CD8-positive, alpha-beta memory T cell (primary cell): Measurements from ENCODE around the gene MPHOSPH10. TPM values are rescaled to one million over a fixed set of nuclear protein-coding genes. Genes with fewer than 3 reads are reported as not detected.
A peak's percentile ranks its signal among the peaks of the same experiment; 100 is the strongest.
"Not testable (repeated sequence)": the region's sequence is repeated elsewhere in the genome, so short reads cannot be mapped to it uniquely, and the experiment has no call there.

Experiments
- CTCF ChIA-PET: fragments of 350-600 bp; sonication (Branson Sonifier 250); formaldehyde crosslinking; loops from one replicate; lab custom pipeline; 2021; ENCODE audit warnings: antibody characterized with exemption; lab: Charles Lee
- POLR2A ChIA-PET: fragments of 350-600 bp; sonication (Branson Sonifier 250); formaldehyde crosslinking; loops from one replicate; lab custom pipeline; 2021; ENCODE audit warnings: antibody characterized with exemption; lab: Charles Lee
- DNase-seq, 5 donors: peaks; one replicate each; pipeline versions ENCODE4 v3.0.0 to v3.0.0-alpha.2; 2020 to 2022; ENCODE audit warnings: mixed read lengths in 1 of 5
- H3K27ac ChIP-seq: one replicate; pipeline ENCODE4 v1.7.0; 2013; ENCODE audit warnings: low read depth, mild to moderate bottlenecking, low read length, moderate library complexity
- H3K27me3 ChIP-seq: 2 replicates; pipeline ENCODE4 v1.7.0; 2013; ENCODE audit warnings: low read length, mild to moderate bottlenecking; ENCODE audit not compliant: insufficient read depth, poor library complexity, severe bottlenecking
- H3K36me3 ChIP-seq: 2 replicates; pipeline ENCODE4 v1.7.0; 2013; ENCODE audit warnings: mild to moderate bottlenecking, low read length, moderate library complexity; ENCODE audit not compliant: insufficient read depth
- H3K4me1 ChIP-seq: 2 replicates; pipeline ENCODE4 v1.7.0; 2013; ENCODE audit warnings: mild to moderate bottlenecking, low read length, moderate library complexity; ENCODE audit not compliant: insufficient read depth
- H3K4me3 ChIP-seq: 2 replicates; pipeline ENCODE4 v1.7.0; 2013; ENCODE audit warnings: mild to moderate bottlenecking, low read length
- H3K9me3 ChIP-seq: 2 replicates; pipeline ENCODE4 v1.7.0; 2013; ENCODE audit warnings: mild to moderate bottlenecking, low read length
- H3K27ac Mint-ChIP-seq, 8 donors: one replicate each; pipeline ENCODE4 v1.8.0; 2020 to 2021; ENCODE audit warnings: mixed read lengths in 8 of 8, mild to moderate bottlenecking in 6 of 8, inconsistent platforms in 3 of 8, moderate library complexity in 3 of 8
- H3K27me3 Mint-ChIP-seq, 2 donors: one replicate each; pipeline ENCODE4 v1.8.0; 2020 to 2021; ENCODE audit warnings: mixed read lengths in 2 of 2, mild to moderate bottlenecking in 1 of 2, moderate library complexity in 1 of 2
- H3K36me3 Mint-ChIP-seq, 3 donors: one replicate each; pipeline ENCODE4 v1.8.0; 2020 to 2021; ENCODE audit warnings: mixed read lengths in 3 of 3, inconsistent platforms in 1 of 3, mild to moderate bottlenecking in 1 of 3
- H3K4me1 Mint-ChIP-seq, 3 donors: one replicate each; pipeline ENCODE4 v1.8.0; 2020 to 2021; ENCODE audit warnings: mixed read lengths in 3 of 3, inconsistent platforms in 1 of 3, mild to moderate bottlenecking in 1 of 3
- H3K4me3 Mint-ChIP-seq, 7 donors: one replicate each; pipeline ENCODE4 v1.8.0; 2020 to 2021; ENCODE audit warnings: mixed read lengths in 7 of 7, mild to moderate bottlenecking in 6 of 7, moderate library complexity in 4 of 7, inconsistent platforms in 2 of 7
- H3K9me3 Mint-ChIP-seq, 5 donors: one replicate each; pipeline ENCODE4 v1.8.0; 2020 to 2022; ENCODE audit warnings: mixed read lengths in 5 of 5, mild to moderate bottlenecking in 3 of 5, moderate library complexity in 2 of 5, inconsistent platforms in 1 of 5
- polyA plus RNA-seq: library from polyadenylated mRNA; unstranded; fragments of 300-500 nt; fragmentation: Illumina TruSeq; gene quantifications from one replicate; pipeline ENCODE4 v1.2.3, GENCODE V29; 2021
- total RNA-seq, 2 experiments: library from RNA; stranded (reverse); gene quantifications; one replicate each; pipeline ENCODE4 v1.2.3, GENCODE V29; 2021

The MPHOSPH10 gene
- total and polyA plus RNA-seq, 3 experiments from 2014 or later = 30.6 to 65.4 (median 57.8) TPM

DNA sequence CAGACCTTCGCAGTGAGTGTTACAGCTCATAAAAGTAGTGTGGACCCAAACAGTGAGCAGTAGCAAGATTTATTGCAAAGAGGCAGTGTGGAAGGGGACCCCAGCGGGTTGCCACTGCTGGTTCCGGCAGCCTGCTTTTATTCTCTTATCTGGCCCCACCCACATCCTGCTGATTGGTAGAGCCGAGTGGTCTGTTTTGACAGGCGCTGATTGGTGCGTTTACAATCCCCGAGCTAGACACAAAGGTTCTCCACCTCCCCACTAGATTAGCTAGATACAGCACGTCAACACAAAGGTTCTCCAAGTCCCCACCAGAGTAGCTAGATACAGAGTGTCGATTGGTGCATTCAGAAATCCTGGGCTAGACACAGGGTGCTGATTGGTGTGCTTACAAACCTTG, 38.6 kb upstream of the MPHOSPH10 start:
- H3K27me3 ChIP-seq, H3K9me3 Mint-ChIP-seq: not testable (repeated sequence)
- peaks cover 10 to 38% of the 10 kb centered on the region in 2 donors for H3K27me3 Mint-ChIP-seq

DNA sequence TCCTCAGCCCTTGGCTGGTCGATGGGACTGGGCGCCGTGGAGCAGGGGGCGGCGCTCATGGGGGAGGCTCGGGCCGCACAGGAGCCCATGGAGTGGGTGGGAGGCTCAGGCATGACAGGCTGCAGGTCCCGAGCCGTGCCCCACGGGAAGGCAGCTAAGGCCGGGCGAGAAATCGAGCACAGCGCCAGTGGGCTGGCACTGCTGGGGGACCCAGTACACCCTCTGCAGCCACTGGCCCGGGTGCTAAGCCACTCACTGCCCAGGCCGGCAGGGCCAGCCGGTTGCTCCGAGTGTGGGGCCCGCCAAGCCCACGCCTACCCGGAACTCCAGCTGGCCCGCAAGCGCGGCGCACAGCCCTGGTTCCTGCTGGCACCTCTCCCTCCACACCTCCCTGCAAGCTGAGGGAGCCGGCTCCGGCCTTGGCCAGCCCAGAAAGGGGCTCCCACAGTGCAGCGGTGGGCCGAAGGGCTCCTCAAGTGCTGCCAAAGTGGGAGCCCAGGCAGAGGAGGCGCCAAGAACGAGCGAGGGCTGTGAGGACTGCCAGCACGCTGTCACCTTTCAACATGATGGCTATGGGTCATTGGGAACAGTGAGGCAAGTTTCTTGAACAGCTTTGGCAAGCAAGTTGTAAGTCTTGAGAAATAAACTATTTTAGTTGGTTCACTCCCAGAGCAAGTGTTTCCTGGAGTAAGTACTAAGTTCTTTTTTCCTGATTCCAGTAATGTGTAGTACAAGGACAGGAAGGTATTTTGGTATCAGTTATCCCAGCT, 37.8 kb upstream of the MPHOSPH10 start:
- H3K4me1 ChIP-seq, H3K36me3 Mint-ChIP-seq: not testable (repeated sequence)
- H3K27me3 Mint-ChIP-seq = peaks cover 9 to 33% of the 10 kb centered on the region in 2 donors

More for the DNA sequence above, 38.6 kb upstream of the MPHOSPH10 start:
- H3K4me1 Mint-ChIP-seq, H3K4me3 Mint-ChIP-seq, DNase-seq, POLR2A ChIA-PET, H3K4me1 ChIP-seq, H3K36me3 Mint-ChIP-seq, H3K9me3 ChIP-seq, H3K27ac ChIP-seq, H3K36me3 ChIP-seq, CTCF ChIA-PET, H3K4me3 ChIP-seq: not testable (repeated sequence)
- H3K27ac Mint-ChIP-seq = peak overlapping the region in 1 of 8 donors; percentile 33

DNA sequence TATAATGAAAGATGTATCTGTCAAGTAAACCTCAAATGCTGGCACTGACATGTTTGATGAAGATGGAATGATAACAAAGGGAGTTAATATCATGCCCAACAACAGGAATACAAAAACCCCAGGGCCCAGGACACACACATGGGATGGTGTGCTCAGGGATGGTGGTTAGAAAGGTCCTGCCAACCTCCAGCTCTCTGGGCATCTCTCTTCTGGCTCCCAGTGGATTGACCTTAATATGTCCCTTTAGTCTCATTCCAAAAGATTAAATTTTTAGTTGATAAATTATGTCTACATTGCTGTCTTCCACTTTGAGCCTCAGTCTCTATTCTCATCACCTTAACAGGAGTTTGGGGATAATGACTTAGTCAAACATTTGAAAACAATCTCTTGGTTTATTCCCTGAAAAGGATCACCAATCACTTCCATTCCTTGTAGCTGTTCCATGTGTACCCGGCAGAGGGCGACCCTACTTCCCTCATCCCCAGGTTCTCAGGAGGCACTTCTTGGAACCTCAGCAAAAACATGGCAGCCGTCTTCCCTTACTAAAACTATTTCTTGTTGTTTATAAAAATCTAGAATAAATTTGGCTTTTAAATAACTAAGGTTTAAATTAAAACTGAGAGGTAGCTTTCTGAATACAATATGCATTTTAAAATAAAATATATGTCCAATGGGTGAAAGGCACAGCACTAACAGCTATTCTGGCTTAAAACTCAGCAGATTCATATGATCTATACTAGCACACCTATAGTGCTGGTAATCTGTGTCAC, 30.1 kb upstream of the MPHOSPH10 start:
- H3K36me3 ChIP-seq = no peaks in the 10 kb centered on the region
- Mint-ChIP-seq H3K4me3 (no peak overlapping the region), H3K36me3 (no peaks in the 10 kb centered on the region), H3K27ac (no peak overlapping the region), H3K9me3 (no peaks in the 10 kb centered on the region), H3K27me3 (peaks cover 8 to 19% of the 10 kb centered on the region in 2 donors), H3K4me1 (no peaks in the 10 kb centered on the region)
- peak; percentile 10 to 60 (median 13) for DNase-seq
- no peak overlapping the region for H3K27ac ChIP-seq
- H3K9me3 ChIP-seq = no peaks in the 10 kb centered on the region
- H3K4me3 ChIP-seq = no peak overlapping the region
- CTCF ChIA-PET = interaction anchor here (0.8 to 1.4 kb wide), 13 partner anchors 10 to 230 kb away, joined by 3 to 5 read pairs (median 3); no protein-coding TSS in a partner anchor
- no peaks in the 10 kb centered on the region for H3K27me3 ChIP-seq
- no peaks in the 10 kb centered on the region for H3K4me1 ChIP-seq
- POLR2A ChIA-PET = interaction anchor here (1.0 kb wide), 1 partner anchor 30 kb away, joined by 3 read pairs; the partner anchor contains the start of genes MCEE and MPHOSPH10

More for the DNA sequence above, 37.8 kb upstream of the MPHOSPH10 start:
- H3K4me1 Mint-ChIP-seq, CTCF ChIA-PET, H3K9me3 ChIP-seq, H3K36me3 ChIP-seq, H3K4me3 ChIP-seq, H3K9me3 Mint-ChIP-seq, POLR2A ChIA-PET, H3K4me3 Mint-ChIP-seq, DNase-seq, H3K27ac ChIP-seq, H3K27ac Mint-ChIP-seq, H3K27me3 ChIP-seq: not testable (repeated sequence)

DNA sequence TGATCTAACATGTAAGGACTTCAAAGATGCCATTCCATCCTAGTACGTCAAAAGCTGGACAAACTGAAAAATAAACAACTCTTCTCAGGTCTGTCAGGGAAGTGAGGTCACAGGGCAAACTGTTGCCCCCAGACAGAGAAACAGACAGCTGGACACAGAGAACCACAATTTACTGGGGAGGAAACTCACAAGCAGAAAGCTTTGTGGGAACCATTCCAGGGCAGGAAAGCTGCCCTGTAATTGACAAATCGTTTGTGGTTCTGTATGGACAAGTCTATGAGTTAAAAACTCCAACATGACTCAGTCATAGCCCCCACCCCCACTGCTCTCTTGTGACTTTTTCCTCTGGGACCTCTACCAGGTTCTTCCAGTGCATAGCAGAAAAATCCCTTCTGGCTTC, 28.8 kb upstream of the MPHOSPH10 start:
- no peak for DNase-seq
- Mint-ChIP-seq H3K4me3 (no peak overlapping the region), H3K27me3 (peaks cover 5 to 18% of the 10 kb centered on the region in 2 donors), H3K9me3 (no peaks in the 10 kb centered on the region), H3K4me1 (no peaks in the 10 kb centered on the region), H3K27ac (no peak overlapping the region), H3K36me3 (no peaks in the 10 kb centered on the region)
- Histone ChIP-seq H3K36me3 (no peaks in the 10 kb centered on the region), H3K9me3 (no peaks in the 10 kb centered on the region), H3K27ac (no peak overlapping the region), H3K4me3 (no peak overlapping the region), H3K27me3 (no peaks in the 10 kb centered on the region), H3K4me1 (no peaks in the 10 kb centered on the region)
- POLR2A ChIA-PET = no interaction called here
- CTCF ChIA-PET = interaction anchor here (1.2 to 1.4 kb wide), 3 partner anchors 9 to 53 kb away, joined by 3 to 5 read pairs (median 3); no protein-coding TSS in a partner anchor

DNA sequence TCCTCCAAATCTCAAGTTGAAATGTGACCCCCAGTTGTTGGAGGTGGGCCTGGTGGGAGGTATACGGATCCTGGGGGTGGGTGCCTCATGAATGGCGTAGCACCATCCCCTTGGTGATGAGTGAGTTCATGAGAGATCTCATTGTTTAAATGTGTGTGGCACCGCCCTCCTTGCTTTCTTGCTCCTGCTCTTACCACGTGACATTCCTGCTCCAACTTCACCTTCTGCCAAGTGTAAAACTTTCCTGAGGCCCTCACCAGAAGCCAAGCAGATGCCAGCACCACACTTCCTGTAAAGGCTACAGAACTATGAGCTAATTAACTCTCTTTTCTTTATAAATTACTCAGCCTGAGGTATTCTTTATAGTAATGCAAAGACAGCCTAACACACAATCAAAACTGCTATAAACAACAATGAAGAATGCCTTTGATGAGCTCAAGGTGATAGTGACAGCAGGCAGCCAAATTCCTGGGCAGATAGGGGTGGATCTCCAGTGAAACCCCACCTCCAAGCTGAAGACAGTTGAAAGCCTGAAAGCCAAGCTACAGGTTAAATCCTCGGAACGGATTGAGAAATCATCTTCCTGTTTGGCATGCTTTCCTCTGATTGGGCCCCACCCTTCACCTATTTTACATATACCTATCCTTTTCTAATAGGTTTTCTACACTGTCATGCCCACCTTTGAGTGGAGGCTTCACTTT, 27.3 kb upstream of the MPHOSPH10 start:
- no peaks in the 10 kb centered on the region for H3K27me3 ChIP-seq
- no peaks in the 10 kb centered on the region for H3K9me3 ChIP-seq
- H3K27me3 Mint-ChIP-seq = peaks cover 3 to 13% of the 10 kb centered on the region in 2 donors
- DNase-seq = no peak
- no peaks in the 10 kb centered on the region for H3K4me1 ChIP-seq
- H3K27ac ChIP-seq = no peak overlapping the region
- no peak overlapping the region for H3K4me3 Mint-ChIP-seq
- no peaks in the 10 kb centered on the region for H3K36me3 ChIP-seq
- H3K4me3 ChIP-seq = no peak overlapping the region
- H3K9me3 Mint-ChIP-seq = no peaks in the 10 kb centered on the region
- ChIA-PET POLR2A (no interaction called here), CTCF (no interaction called here)
- H3K27ac Mint-ChIP-seq = no peak overlapping the region
- no peaks in the 10 kb centered on the region for H3K4me1 Mint-ChIP-seq
- peaks cover 0 to under 1% (median 0%) of the 10 kb centered on the region in 3 donors for H3K36me3 Mint-ChIP-seq

DNA sequence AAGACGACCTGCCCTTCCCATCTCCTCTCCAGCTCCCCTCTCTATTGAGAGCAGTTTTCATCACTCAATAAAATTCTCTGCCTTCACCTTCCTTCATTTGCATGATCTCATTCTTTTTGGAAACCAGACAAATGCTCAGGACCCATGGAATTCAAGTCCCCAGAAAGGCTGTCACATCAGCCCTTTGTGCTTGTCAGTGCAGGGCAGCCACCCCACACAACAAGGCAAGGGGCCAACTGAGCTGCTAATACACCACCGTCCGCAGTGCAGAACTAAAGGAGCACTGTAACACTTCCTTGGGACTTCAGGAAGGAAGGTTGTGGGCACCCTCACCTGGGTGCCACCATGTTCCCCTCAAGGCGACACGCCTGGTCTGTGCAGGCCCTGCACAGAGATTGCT, 26.6 kb upstream of the MPHOSPH10 start:
- Mint-ChIP-seq H3K27ac (peak overlapping the region in 1 of 8 donors; percentile 38), H3K4me3 (no peak overlapping the region), H3K9me3 (no peaks in the 10 kb centered on the region), H3K4me1 (no peaks in the 10 kb centered on the region), H3K27me3 (peaks cover 3 to 13% of the 10 kb centered on the region in 2 donors), H3K36me3 (peaks cover 0 to 6% (median 1%) of the 10 kb centered on the region in 3 donors)
- ChIA-PET POLR2A (no interaction called here), CTCF (no interaction called here)
- H3K4me1 ChIP-seq = no peaks in the 10 kb centered on the region
- no peak for DNase-seq
- no peaks in the 10 kb centered on the region for H3K9me3 ChIP-seq
- no peak overlapping the region for H3K27ac ChIP-seq
- H3K36me3 ChIP-seq = no peaks in the 10 kb centered on the region
- no peak overlapping the region for H3K4me3 ChIP-seq
- H3K27me3 ChIP-seq = no peaks in the 10 kb centered on the region

DNA sequence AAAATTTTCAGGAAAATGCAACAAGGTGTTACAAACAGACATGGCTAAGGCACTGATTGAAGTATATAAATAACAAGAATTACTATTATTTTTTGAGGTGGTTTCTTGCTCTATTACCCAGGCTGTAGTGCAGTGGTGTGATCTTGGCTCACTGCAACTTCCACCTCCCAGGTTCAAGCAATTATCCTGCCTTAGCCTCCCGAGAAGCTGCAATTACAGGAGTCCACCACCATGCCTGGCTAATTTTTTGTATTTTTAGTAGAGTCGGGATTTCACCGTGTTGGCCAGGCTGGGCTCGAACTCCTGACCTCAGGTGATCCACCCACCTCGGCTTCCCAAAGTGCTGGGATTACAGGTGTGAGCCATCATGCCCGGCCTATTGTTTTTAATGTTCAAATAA, 24.0 kb upstream of the MPHOSPH10 start:
- H3K9me3 Mint-ChIP-seq, H3K27me3 ChIP-seq, H3K36me3 ChIP-seq, H3K4me1 Mint-ChIP-seq, H3K27ac ChIP-seq, H3K4me1 ChIP-seq, H3K4me3 Mint-ChIP-seq, POLR2A ChIA-PET, H3K9me3 ChIP-seq, DNase-seq, H3K27me3 Mint-ChIP-seq, H3K4me3 ChIP-seq, CTCF ChIA-PET, H3K27ac Mint-ChIP-seq: not testable (repeated sequence)
- H3K36me3 Mint-ChIP-seq = peaks cover 0 to 24% (median 8%) of the 10 kb centered on the region in 3 donors
